ENCODE data around the gene RGS19. TPM values are rescaled to one million over a fixed set of nuclear protein-coding genes. Genes with fewer than 3 reads are reported as not detected.

Gene RGS19
- total RNA-seq, 1 experiment from 2014 or later: 43.2 TPM

DNA sequence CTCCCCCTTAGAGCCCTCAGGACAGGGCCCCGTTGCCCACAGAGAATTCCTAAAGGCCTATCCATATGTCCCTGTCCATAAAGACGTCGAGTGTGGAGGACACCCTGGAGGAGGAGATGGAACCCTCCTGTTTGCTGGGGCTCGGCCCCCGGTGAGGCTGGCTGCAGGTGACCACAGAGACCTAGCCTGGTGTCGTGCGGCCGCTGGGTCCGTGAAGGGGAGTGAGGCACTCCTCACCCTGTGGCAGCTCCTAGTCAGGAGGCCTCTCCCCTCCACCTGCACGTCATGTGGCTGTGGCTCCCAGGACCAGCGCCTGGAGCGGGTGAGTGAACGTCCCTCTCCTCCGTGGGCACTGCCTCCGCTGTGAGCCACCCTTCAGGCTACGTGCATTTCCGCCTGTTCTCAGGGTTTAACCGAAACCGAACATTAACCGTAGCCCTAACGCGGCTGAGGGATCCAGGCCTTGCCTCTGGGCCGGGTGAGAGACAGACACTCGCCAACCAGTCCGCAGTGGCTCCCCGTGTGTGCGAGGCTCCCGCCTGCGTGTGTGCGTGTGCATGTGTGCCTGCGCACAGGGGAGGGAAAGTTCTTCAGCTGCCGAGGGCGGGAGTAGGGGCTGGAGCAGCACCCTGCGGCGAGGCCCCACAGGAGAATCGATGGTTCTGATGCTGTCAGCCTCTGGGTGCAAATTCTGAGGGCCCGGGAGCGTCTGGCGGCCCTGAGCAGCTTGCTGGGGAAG is 22.3 kb downstream of the RGS19 start:
- H3K4me2 ChIP-seq (ENCODE audit: low read length): no peak overlapping the region
- no peak overlapping the region for H3K27ac ChIP-seq (ENCODE audit: low read length)
- H3K79me2 ChIP-seq (ENCODE audit: low read length): no peaks in the 10 kb centered on the region
- H3K9me2 ChIP-seq (replicated peaks; ENCODE audit: low read length): no peaks in the 10 kb centered on the region
- POLR2A ChIA-PET (ENCODE audit: unreplicated experiment): no interaction called here
- no peaks in the 10 kb centered on the region for H3F3A ChIP-seq (ENCODE audit: low read length, unreplicated experiment)
- no peaks in the 10 kb centered on the region for H3K9me3 ChIP-seq (ENCODE audit: low read length)
- no peak overlapping the region for H2AFZ ChIP-seq (ENCODE audit: low read length)
- CTCF ChIA-PET: interaction anchor here (0.6 kb wide), 1 partner anchor 26 kb away, joined by 3 read pairs; no protein-coding TSS in a partner anchor
- H3K4me1 ChIP-seq (ENCODE audit: insufficient read depth, low read length): peaks cover 10% of the 10 kb centered on the region
- H3K4me3 ChIP-seq (ENCODE audit: low read length): no peak overlapping the region
- TF ChIP-seq EZH2 (IDR thresholded peaks at IDR 0.05; ENCODE audit: low read length, unreplicated experiment) (no peak), EZH2phosphoT487 (IDR thresholded peaks at IDR 0.05; ENCODE audit: borderline replicate concordance, low read length) (no peak)
- TF ChIP-seq, protein P1, sequence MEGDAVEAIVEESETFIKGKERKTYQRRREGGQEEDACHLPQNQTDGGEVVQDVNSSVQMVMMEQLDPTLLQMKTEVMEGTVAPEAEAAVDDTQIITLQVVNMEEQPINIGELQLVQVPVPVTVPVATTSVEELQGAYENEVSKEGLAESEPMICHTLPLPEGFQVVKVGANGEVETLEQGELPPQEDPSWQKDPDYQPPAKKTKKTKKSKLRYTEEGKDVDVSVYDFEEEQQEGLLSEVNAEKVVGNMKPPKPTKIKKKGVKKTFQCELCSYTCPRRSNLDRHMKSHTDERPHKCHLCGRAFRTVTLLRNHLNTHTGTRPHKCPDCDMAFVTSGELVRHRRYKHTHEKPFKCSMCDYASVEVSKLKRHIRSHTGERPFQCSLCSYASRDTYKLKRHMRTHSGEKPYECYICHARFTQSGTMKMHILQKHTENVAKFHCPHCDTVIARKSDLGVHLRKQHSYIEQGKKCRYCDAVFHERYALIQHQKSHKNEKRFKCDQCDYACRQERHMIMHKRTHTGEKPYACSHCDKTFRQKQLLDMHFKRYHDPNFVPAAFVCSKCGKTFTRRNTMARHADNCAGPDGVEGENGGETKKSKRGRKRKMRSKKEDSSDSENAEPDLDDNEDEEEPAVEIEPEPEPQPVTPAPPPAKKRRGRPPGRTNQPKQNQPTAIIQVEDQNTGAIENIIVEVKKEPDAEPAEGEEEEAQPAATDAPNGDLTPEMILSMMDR (conservative IDR thresholded peaks at IDR 0.05; ENCODE audit: low read depth, low read length): no peak
- ATAC-seq (no peak), DNase-seq (no peak)
- BruUV-seq (replicated peaks): no TSS peak
- H4K20me1 ChIP-seq (ENCODE audit: low read length): no peaks in the 10 kb centered on the region
- no peaks in the 10 kb centered on the region for H3K27me3 ChIP-seq (ENCODE audit: low read length)
- intact Hi-C loops (cut with micrococcal nuclease): no loop called here
- no peaks in the 10 kb centered on the region for H3K36me3 ChIP-seq (ENCODE audit: low read depth, low read length)
- H3K9ac ChIP-seq (ENCODE audit: low read length): no peak overlapping the region

DNA sequence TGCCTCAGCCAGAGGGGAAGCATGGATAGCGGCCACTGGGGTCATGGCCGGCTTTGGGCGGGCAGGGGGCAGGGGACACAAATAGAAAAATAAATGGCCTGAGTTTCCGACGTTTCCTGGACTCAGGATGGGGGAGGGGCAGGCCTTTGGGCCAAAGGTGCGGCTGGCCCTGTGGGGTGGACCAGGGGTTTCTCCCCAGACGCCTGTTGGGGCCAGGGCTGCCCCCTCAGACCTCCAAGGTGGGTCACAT is 22.8 kb downstream of the RGS19 start:
- no peak overlapping the region for H3K4me2 ChIP-seq (ENCODE audit: low read length)
- intact Hi-C loops (cut with micrococcal nuclease): no loop called here
- no peak overlapping the region for H3K9ac ChIP-seq (ENCODE audit: low read length)
- CTCF ChIA-PET: no interaction called here
- DNase-seq: no peak
- H2AFZ ChIP-seq (ENCODE audit: low read length): no peak overlapping the region
- H3K27ac ChIP-seq (ENCODE audit: low read length): no peak overlapping the region
- H3F3A ChIP-seq (ENCODE audit: low read length, unreplicated experiment): no peaks in the 10 kb centered on the region
- no peaks in the 10 kb centered on the region for H3K36me3 ChIP-seq (ENCODE audit: low read depth, low read length)
- peaks cover 10% of the 10 kb centered on the region for H3K4me1 ChIP-seq (ENCODE audit: insufficient read depth, low read length)
- no peaks in the 10 kb centered on the region for H3K79me2 ChIP-seq (ENCODE audit: low read length)
- TF ChIP-seq, protein P1 (conservative IDR thresholded peaks at IDR 0.05; ENCODE audit: low read depth, low read length): no peak
- TF ChIP-seq EZH2phosphoT487 (IDR thresholded peaks at IDR 0.05; ENCODE audit: borderline replicate concordance, low read length) (no peak), EZH2 (IDR thresholded peaks at IDR 0.05; ENCODE audit: low read length, unreplicated experiment) (no peak)
- H3K27me3 ChIP-seq (ENCODE audit: low read length): no peaks in the 10 kb centered on the region
- POLR2A ChIA-PET (ENCODE audit: unreplicated experiment): no interaction called here
- no peaks in the 10 kb centered on the region for H3K9me3 ChIP-seq (ENCODE audit: low read length)
- ATAC-seq: no peak
- no peak overlapping the region for H3K4me3 ChIP-seq (ENCODE audit: low read length)
- BruUV-seq (replicated peaks): no TSS peak
- H3K9me2 ChIP-seq (replicated peaks; ENCODE audit: low read length): no peaks in the 10 kb centered on the region
- no peaks in the 10 kb centered on the region for H4K20me1 ChIP-seq (ENCODE audit: low read length)

DNA sequence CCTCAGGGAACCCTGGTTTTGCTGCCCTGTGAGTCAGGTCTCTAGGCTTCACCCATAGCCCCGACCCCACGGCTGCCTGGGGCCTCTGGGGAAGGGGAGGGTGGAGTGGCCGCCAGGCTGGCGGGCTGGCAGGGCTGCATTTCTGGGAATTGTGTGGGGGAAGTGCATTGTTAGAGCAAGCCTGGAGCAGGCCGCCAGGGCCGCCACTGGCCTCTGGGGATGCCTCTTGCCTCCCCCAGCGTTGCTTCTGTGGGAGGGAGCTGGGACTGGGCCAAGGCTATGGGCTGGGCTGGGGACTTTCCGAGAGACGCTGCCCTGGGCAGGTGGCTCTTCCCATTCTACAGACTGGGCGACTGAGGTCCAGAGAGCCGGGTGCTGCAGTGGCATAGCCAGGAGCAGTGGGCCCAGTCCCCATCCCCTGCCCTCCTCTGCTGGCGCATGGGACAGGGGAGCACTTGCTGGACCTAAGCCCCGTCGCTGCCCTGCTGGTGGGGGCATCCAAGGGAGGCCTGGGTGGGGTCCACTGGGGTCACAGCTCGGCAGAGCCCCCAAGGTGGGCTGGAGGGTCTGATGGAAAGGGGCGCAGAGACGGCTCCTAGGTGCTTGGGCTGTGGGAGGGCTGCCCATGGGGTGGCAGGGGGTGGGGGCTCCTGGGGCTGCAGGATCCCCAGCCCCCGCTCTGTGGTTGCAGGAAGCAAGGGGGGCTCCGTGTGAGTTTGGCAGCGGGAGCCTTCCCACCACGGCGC is 23.3 kb downstream of the RGS19 start:
- BruUV-seq (replicated peaks): no TSS peak
- Histone ChIP-seq H3K9me3 (ENCODE audit: low read length) (no peaks in the 10 kb centered on the region), H3K36me3 (ENCODE audit: low read depth, low read length) (no peaks in the 10 kb centered on the region), H3K79me2 (ENCODE audit: low read length) (no peaks in the 10 kb centered on the region), H3K27me3 (ENCODE audit: low read length) (no peaks in the 10 kb centered on the region), H3K27ac (ENCODE audit: low read length) (no peak overlapping the region), H3K9me2 (replicated peaks; ENCODE audit: low read length) (no peaks in the 10 kb centered on the region), H2AFZ (ENCODE audit: low read length) (no peak overlapping the region), H3F3A (ENCODE audit: low read length, unreplicated experiment) (no peaks in the 10 kb centered on the region), H3K9ac (ENCODE audit: low read length) (no peak overlapping the region), H3K4me3 (ENCODE audit: low read length) (no peak overlapping the region), H3K4me2 (ENCODE audit: low read length) (no peak overlapping the region), H4K20me1 (ENCODE audit: low read length) (no peaks in the 10 kb centered on the region), H3K4me1 (ENCODE audit: insufficient read depth, low read length) (peaks cover 10% of the 10 kb centered on the region)
- intact Hi-C loops (cut with micrococcal nuclease): no loop called here
- DNase-seq (peak; percentile 10), ATAC-seq (no peak)
- POLR2A ChIA-PET (ENCODE audit: unreplicated experiment): no interaction called here
- CTCF ChIA-PET: no interaction called here
- TF ChIP-seq, protein P1 (conservative IDR thresholded peaks at IDR 0.05; ENCODE audit: low read depth, low read length): no peak
- no peak for TF ChIP-seq EZH2 (IDR thresholded peaks at IDR 0.05; ENCODE audit: low read length, unreplicated experiment)
- no peak for TF ChIP-seq EZH2phosphoT487 (IDR thresholded peaks at IDR 0.05; ENCODE audit: borderline replicate concordance, low read length)

Measured in PC-3 (cell line).